GM12878 (cell line): ENCODE results near the gene PAM16. TPM values are rescaled to one million over a fixed set of nuclear protein-coding genes. Genes with fewer than 3 reads are reported as not detected.
"Not testable (repeated sequence)": the region's sequence is repeated elsewhere in the genome, so short reads cannot be mapped to it uniquely, and the experiment has no call there.

Source experiments
- ATAC-seq: fragments of 200-7000 bp; cut with Tn5 transposase; 3 replicates; pipeline ENCODE4 v1.9.1; 2020; ENCODE audit warnings: mild to moderate bottlenecking, moderate library complexity
- BruUV-seq: library from RNA; stranded (reverse); fragments of 400-500 nt; replicated peaks from 2 replicates; lab custom pipeline; 2021; lab: Mats Ljungman, UMichigan
- CTCF ChIA-PET: fragments of 300-600 bp; sonication (Branson Sonifier 250); formaldehyde crosslinking; extraction: SDS; loops from one replicate; lab custom pipeline; 2021; ENCODE audit warnings: inconsistent platforms; lab: Yijun Ruan, JAX
- POLR2A ChIA-PET: fragments of 350-600 bp; formaldehyde crosslinking; extraction: SDS; loops from one replicate; lab custom pipeline; 2021; ENCODE audit warnings: inconsistent platforms; lab: Charles Lee
- RAD21 ChIA-PET: fragments of 300-600 bp; sonication (Branson Sonifier 250); formaldehyde crosslinking; loops from one replicate; lab custom pipeline; 2023; ENCODE audit warnings: antibody characterized with exemption; ENCODE audit not compliant: unreplicated experiment; lab: Charles Lee
- SMC1A ChIA-PET: fragments of 300-600 bp; sonication (Branson Sonifier 250); formaldehyde crosslinking; loops from one replicate; lab custom pipeline; 2023; ENCODE audit not compliant: unreplicated experiment, uncharacterized antibody; lab: Charles Lee
- DNase-seq: peaks from one replicate; pipeline ENCODE4 v3.0.0-alpha.2; 2011; ENCODE audit warnings: low read depth, low spot score
- FAIRE-seq: peaks from 3 replicates; lab custom pipeline; 2011; peaks lifted over from hg19 to GRCh38; lab: Jason Lieb, UNC
- H2AFZ ChIP-seq: 2 replicates; pipeline ENCODE4 v1.6.0; 2011; ENCODE audit warnings: low read depth, low read length, control low read depth; ENCODE audit not compliant: control insufficient read depth
- H3K27ac ChIP-seq: 2 replicates; pipeline ENCODE4 v1.5.1; 2011; ENCODE audit warnings: control low read depth; ENCODE audit not compliant: control insufficient read depth, insufficient read depth
- H3K27me3 ChIP-seq, 2 experiments: replicated peaks in 1 of 2; 2 replicates each; pipeline versions ENCODE4 v1.6.0 to v1.6.1; 2011; ENCODE audit warnings: low read length in 1 of 2; ENCODE audit not compliant: control insufficient read depth in 2 of 2, insufficient read depth in 2 of 2
- H3K36me3 ChIP-seq, 2 experiments: 2 replicates each; pipeline ENCODE4 v1.5.1; 2011; ENCODE audit warnings: low read length in 1 of 2; ENCODE audit not compliant: control insufficient read depth in 2 of 2, insufficient read depth in 2 of 2
- H3K4me1 ChIP-seq: 2 replicates; pipeline ENCODE4 v1.6.1; 2011; ENCODE audit warnings: mild to moderate bottlenecking, low read length, moderate library complexity, mixed read lengths; ENCODE audit not compliant: control insufficient read depth, insufficient read depth
- H3K4me2 ChIP-seq: 2 replicates; pipeline ENCODE4 v1.6.0; 2011; ENCODE audit warnings: control low read depth; ENCODE audit not compliant: control insufficient read depth, insufficient read depth
- H3K4me3 ChIP-seq: fragments of 200-600 bp; sonication (generic); 2 replicates; pipeline ENCODE4 v1.5.1; 2016
- H3K79me2 ChIP-seq: 2 replicates; pipeline ENCODE4 v1.6.0; 2011; ENCODE audit warnings: low read length; ENCODE audit not compliant: control insufficient read depth, insufficient read depth
- H3K9ac ChIP-seq: 2 replicates; pipeline ENCODE4 v1.8.0; 2011; ENCODE audit warnings: low read length, control low read depth, mixed read lengths; ENCODE audit not compliant: control insufficient read depth, insufficient read depth
- H3K9me3 ChIP-seq: replicated peaks from 3 replicates; pipeline ENCODE4 v1.5.1; 2011; ENCODE audit warnings: mild to moderate bottlenecking, low read length; ENCODE audit not compliant: control insufficient read depth, insufficient read depth
- H4K20me1 ChIP-seq: 2 replicates; pipeline ENCODE4 v1.6.0; 2011; ENCODE audit not compliant: control insufficient read depth, insufficient read depth
- POLR2AphosphoS5 ChIP-seq: IDR thresholded peaks from 2 replicates; pipeline ENCODE4 v1.6.1; 2011; ENCODE audit warnings: mild to moderate bottlenecking, low read length, inconsistent platforms
- RAD21 ChIP-seq: IDR thresholded peaks from 2 replicates; pipeline ENCODE4 v1.6.1; 2011; ENCODE audit warnings: mild to moderate bottlenecking, low read depth, low read length, moderate library complexity; ENCODE audit not compliant: insufficient read depth
- SMC3 ChIP-seq: IDR thresholded peaks from 2 replicates; pipeline ENCODE4 v1.6.1; 2011; ENCODE audit warnings: low read length, improper control_type of control experiment, borderline replicate concordance
- USF2 ChIP-seq: IDR thresholded peaks from 2 replicates; pipeline ENCODE4 v1.6.1; 2011; ENCODE audit warnings: low read depth, low read length, improper control_type of control experiment, borderline replicate concordance
- ZBTB40 ChIP-seq: fragments of 450-650 bp; IDR thresholded peaks from 2 replicates; pipeline ENCODE4 v1.6.1; 2016; ENCODE audit warnings: mild to moderate bottlenecking, moderate library complexity, borderline replicate concordance
- WGBS: methylation state at CpG from one replicate; pipeline ENCODE4 v1.1.6; 2016; ENCODE audit warnings: low lambda C conversion rate; ENCODE audit not compliant: insufficient replicate concordance, insufficient coverage; ENCODE audit errors: missing lambda C conversion rate; 5-methylcytosine and 5-hydroxymethylcytosine counted together
- in situ Hi-C: fragments of 300-500 bp; cut with MboI; formaldehyde crosslinking; loops from 9 replicates; pipeline ENCODE4 v1.14.3; 2018; ENCODE audit warnings: mixed read lengths
- intact Hi-C: fragments of 100-400 bp; cut with micrococcal nuclease; formaldehyde crosslinking; loops from one replicate; pipeline ENCODE4 v1.14.2; 2022; ENCODE audit not compliant: unreplicated experiment
- polyA plus RNA-seq, 11 experiments: library from polyadenylated mRNA; depleted of rRNA in 4 of 11; unstranded in 6 of 11; stranded (reverse) in 5 of 11; fragments of >200 nt; fragmentation: Nextera tagmentation in 4 of 11; fragmentation: Illumina TruSeq in 1 of 11; extraction: Ambion mirVana in 4 of 11; extraction: Trizol in 1 of 11; gene quantifications; 1 replicate in 1 of 11; 2 replicates in 10 of 11; pipeline versions ENCODE4 v1.2.1 to v1.2.3, GENCODE V29; 2011 to 2016; ENCODE audit warnings: inconsistent platforms in 2 of 11, missing spikeins in 2 of 11, low read depth in 1 of 11
- total RNA-seq, 4 experiments: library from RNA; depleted of rRNA in 3 of 4; stranded (reverse); fragments of >200 nt in 3 of 4; fragmentation: Illumina TruSeq in 1 of 4; extraction: Trizol in 1 of 4; gene quantifications; 2 replicates each; pipeline versions ENCODE4 v1.2.1 to v1.2.3, GENCODE V29; 2013 to 2021

The PAM16 gene
- total and polyA plus RNA-seq, 10 of the 15 experiments (the other 5 are each of a cell fraction or from before 2014, with no cell fraction given) = 18.5 to 94.3 (median 51.5) TPM

DNA sequence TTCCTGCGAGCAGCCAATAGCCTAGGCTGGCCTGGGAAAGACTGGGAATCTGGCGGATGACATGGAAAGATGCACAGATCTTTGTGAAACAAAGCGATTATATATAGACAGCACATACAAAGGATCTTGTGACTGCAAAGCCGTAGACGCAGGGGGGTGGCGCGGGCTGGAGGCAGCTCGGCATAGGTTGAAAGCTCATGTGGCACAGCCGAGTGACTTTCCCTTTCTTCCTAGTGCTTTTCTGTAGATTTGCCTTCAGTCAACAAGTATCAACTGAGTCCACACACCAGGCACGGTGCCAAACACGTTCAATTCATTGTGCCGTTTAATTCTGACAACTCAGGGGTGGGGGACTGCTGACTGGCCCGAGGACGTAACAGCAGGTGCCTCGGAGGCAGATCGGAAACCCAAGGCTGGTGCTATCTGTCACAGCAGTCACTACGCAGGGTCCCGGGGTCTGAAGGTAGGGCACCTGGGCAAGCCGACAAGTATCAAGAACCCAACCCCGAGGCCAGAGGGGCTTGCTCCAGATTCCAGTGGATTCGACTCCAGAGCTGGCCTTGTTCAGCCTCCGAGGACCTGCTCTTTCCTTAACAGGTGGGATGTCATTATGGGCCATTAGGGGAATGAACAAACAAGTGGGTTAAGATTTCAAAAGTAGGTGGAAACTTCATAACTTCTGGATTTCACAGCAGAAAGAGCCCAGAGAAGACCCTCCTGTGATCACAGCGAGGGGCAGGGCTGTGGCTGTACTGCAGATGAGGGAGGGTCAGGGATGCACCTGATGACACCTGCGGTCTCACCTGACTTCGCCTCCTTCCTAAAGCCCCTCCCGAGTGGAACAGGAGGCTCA, 5.9 kb downstream of the PAM16 start:
- ATAC-seq = no peak
- ChIA-PET SMC1A (no interaction called here), CTCF (interaction anchor here (1.0 to 2.6 kb wide), 2 partner anchors 10 to 58 kb away, joined by 3 to 11 read pairs; no protein-coding TSS in a partner anchor), POLR2A (no interaction called here), RAD21 (interaction anchor here (1.1 to 1.4 kb wide), 2 partner anchors 15 to 57 kb away, joined by 3 read pairs; no protein-coding TSS in a partner anchor)
- Histone ChIP-seq H3K4me1 (no peaks in the 10 kb centered on the region), H2AFZ (no peak overlapping the region), H3K9me3 (no peaks in the 10 kb centered on the region), H3K36me3 (peaks cover 3 to 4% of the 10 kb centered on the region in 2 experiments), H3K27ac (no peak overlapping the region), H3K27me3 (no peaks in the 10 kb centered on the region), H3K79me2 (peaks cover 20% of the 10 kb centered on the region), H3K4me3 (no peak overlapping the region), H3K9ac (no peak overlapping the region), H4K20me1 (peaks cover 6% of the 10 kb centered on the region; the same call in 1 of the 2 replicates), H3K4me2 (no peak overlapping the region)
- TF ChIP-seq SMC3 (no peak), ZBTB40 (no peak), RAD21 (no peak), USF2 (no peak), POLR2AphosphoS5 (0 out of 2 replicates have a peak, but pooled peaks have one; percentile 27)
- BruUV-seq = no TSS peak
- intact Hi-C loops (no loop called here), in situ Hi-C loops (no loop called here)
- 92% methylated on average over 26 of the region's 26 CpGs for WGBS
- DNase-seq = no peak
- no peak for FAIRE-seq

DNA sequence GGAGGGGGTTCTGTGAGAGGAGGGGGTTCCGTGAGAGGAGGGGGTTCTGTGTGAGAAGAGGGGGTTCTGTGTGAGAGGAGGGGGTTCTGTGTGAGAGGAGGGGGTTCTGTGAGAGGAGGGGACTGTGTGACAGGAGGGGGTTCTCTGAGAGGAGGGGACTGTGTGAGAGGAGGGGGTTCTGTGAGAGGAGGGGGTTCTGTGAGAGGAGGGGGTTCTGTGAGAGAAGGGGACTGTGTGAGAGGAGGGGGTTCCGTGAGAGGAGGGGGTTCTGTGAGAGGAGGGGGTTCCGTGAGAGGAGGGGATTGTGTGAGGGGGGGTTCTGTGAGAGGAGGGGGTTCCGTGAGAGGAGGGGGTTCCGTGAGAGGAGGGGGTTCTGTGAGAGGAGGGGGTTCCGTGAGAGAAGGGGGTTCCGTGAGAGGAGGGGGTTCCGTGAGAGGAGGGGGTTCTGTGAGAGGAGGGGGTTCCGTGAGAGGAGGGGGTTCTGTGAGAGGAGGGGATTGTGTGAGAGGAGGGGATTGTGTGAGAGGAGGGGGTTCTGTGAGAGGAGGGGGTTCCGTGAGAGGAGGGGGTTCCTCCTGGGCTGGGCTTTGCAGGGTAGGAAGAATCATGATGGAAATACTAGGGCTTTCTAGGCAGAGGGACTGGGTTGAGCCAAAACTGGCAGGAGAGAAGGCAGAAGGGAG, 6.7 kb downstream of the PAM16 start:
- FAIRE-seq, H2AFZ ChIP-seq, H3K27me3 ChIP-seq, H3K4me3 ChIP-seq, H3K27ac ChIP-seq, H3K4me2 ChIP-seq, H3K36me3 ChIP-seq, H3K9ac ChIP-seq, H4K20me1 ChIP-seq, DNase-seq, SMC1A ChIA-PET, CTCF ChIA-PET, RAD21 ChIA-PET, H3K4me1 ChIP-seq, ATAC-seq, in situ Hi-C loops, H3K9me3 ChIP-seq, POLR2A ChIA-PET, BruUV-seq, intact Hi-C loops: not testable (repeated sequence)
- 50% methylated on average over 2 of the region's 10 CpGs for WGBS
- H3K79me2 ChIP-seq = peaks cover 13% of the 10 kb centered on the region
